SK-N-SH (cell line): ENCODE results near the gene AIF1. TPM values are rescaled to one million over a fixed set of nuclear protein-coding genes. Genes with fewer than 3 reads are reported as not detected.

Experiments
- CTCF ChIA-PET: fragments of 300-600, 350-600 bp; formaldehyde crosslinking; extraction: SDS; loops from one replicate; lab custom pipeline; 2021; lab: Yijun Ruan, JAX
- POLR2A ChIA-PET: fragments of 350-600 bp; sonication (Branson Sonifier 250); formaldehyde crosslinking; extraction: SDS; loops from one replicate; lab custom pipeline; 2020; ENCODE audit warnings: antibody characterized with exemption, inconsistent platforms; lab: Yijun Ruan, JAX
- DNase-seq: peaks from one replicate; pipeline ENCODE4 v3.0.0; 2012
- H2AFZ ChIP-seq: fragments of 200-600 bp; sonication (generic); 2 replicates; pipeline ENCODE4 v1.8.1; 2016; ENCODE audit warnings: antibody characterized with exemption, mild to moderate bottlenecking, low read depth
- H3F3A ChIP-seq: fragments of 200-600 bp; sonication (generic); replicated peaks from 2 replicates; pipeline ENCODE3; 2016; ENCODE audit warnings: antibody characterized with exemption, mild to moderate bottlenecking; ENCODE audit not compliant: insufficient read depth
- H3K27ac ChIP-seq, 2 experiments: fragments of 200-500 bp in 1 of 2; fragments of 200-600 bp in 1 of 2; sonication (Bioruptor generic) in 1 of 2; sonication (generic), shearing (Covaris generic) in 1 of 2; 2 replicates each; pipeline versions ENCODE4 v1.5.1 to v1.6.1; 2014 to 2016; ENCODE audit warnings: low read depth in 2 of 2, inconsistent platforms in 1 of 2, low read length in 1 of 2, mild to moderate bottlenecking in 1 of 2, mixed read lengths in 1 of 2
- H3K27me3 ChIP-seq: fragments of 200-600 bp; sonication (generic), shearing (Covaris generic); 2 replicates; pipeline ENCODE4 v1.6.1; 2016; ENCODE audit warnings: mixed run types; ENCODE audit not compliant: insufficient read depth
- H3K36me3 ChIP-seq, 2 experiments: fragments of 200-500 bp in 1 of 2; fragments of 200-600 bp in 1 of 2; sonication (Bioruptor generic) in 1 of 2; sonication (generic) in 1 of 2; replicated peaks in 1 of 2; 2 replicates each; pipeline versions ENCODE3 to v1.5.1; 2014 to 2016; ENCODE audit warnings: low read length in 1 of 2, mild to moderate bottlenecking in 1 of 2; ENCODE audit not compliant: insufficient read depth in 2 of 2, control insufficient read depth in 1 of 2
- H3K4me1 ChIP-seq, 2 experiments: fragments of 200-500 bp in 1 of 2; fragments of 200-600 bp in 1 of 2; sonication (Bioruptor generic) in 1 of 2; sonication (generic), shearing (Covaris generic) in 1 of 2; 2 replicates each; pipeline versions ENCODE4 v1.5.1 to v1.6.1; 2014 to 2016; ENCODE audit warnings: low read depth in 1 of 2, low read length in 1 of 2, mixed run types in 1 of 2; ENCODE audit not compliant: insufficient read depth in 2 of 2, control insufficient read depth in 1 of 2
- H3K4me2 ChIP-seq: fragments of 200-600 bp; sonication (generic), shearing (Covaris generic); 2 replicates; pipeline ENCODE4 v1.6.1; 2017; ENCODE audit warnings: mixed run types
- H3K4me3 ChIP-seq, 2 experiments: fragments of 200-500 bp in 1 of 2; fragments of 200-600 bp in 1 of 2; sonication (Bioruptor generic) in 1 of 2; sonication (generic), shearing (Covaris generic) in 1 of 2; 2 replicates each; pipeline versions ENCODE4 v1.5.1 to v1.8.1; 2014 to 2016; ENCODE audit warnings: low read depth in 2 of 2, inconsistent platforms in 1 of 2, low read length in 1 of 2, mild to moderate bottlenecking in 1 of 2, mixed read lengths in 1 of 2, moderate library complexity in 1 of 2
- H3K79me2 ChIP-seq: fragments of 200-600 bp; sonication (generic); 2 replicates; pipeline ENCODE4 v1.8.1; 2017; ENCODE audit warnings: mild to moderate bottlenecking; ENCODE audit not compliant: insufficient read depth
- H3K9ac ChIP-seq: fragments of 200-600 bp; sonication (generic); 2 replicates; pipeline ENCODE4 v1.6.1; 2017; ENCODE audit warnings: mixed run types
- H3K9me2 ChIP-seq: fragments of 200-600 bp; sonication (generic); 2 replicates; pipeline ENCODE4 v1.6.1; 2017; ENCODE audit warnings: mixed run types
- H3K9me3 ChIP-seq: fragments of 200-600 bp; sonication (generic); 2 replicates; pipeline ENCODE4 v1.6.1; 2017; ENCODE audit warnings: mixed run types, mild to moderate bottlenecking, moderate library complexity
- H4K20me1 ChIP-seq: fragments of 200-600 bp; sonication (generic); 2 replicates; pipeline ENCODE4 v1.6.1; 2017; ENCODE audit warnings: mild to moderate bottlenecking, mixed run types; ENCODE audit not compliant: insufficient read depth
- FOSL2 ChIP-seq: IDR thresholded peaks from 2 replicates; pipeline ENCODE4 v1.4.0; 2012; ENCODE audit warnings: low read depth, mild to moderate bottlenecking, moderate library complexity, borderline replicate concordance
- FOXJ3 ChIP-seq: sonication (generic); formaldehyde crosslinking; IDR thresholded peaks from 2 replicates; pipeline ENCODE4 v1.5.1; 2020; ENCODE audit warnings: mild to moderate bottlenecking, missing genetic modification reagents
- GABPA ChIP-seq: IDR thresholded peaks from 2 replicates; pipeline ENCODE4 v1.4.0; 2012; ENCODE audit warnings: low read depth, mild to moderate bottlenecking
- JUND ChIP-seq: IDR thresholded peaks from 2 replicates; pipeline ENCODE4 v1.4.0; 2012
- MXI1 ChIP-seq: IDR thresholded peaks from 2 replicates; pipeline ENCODE4 v1.6.1; 2012; ENCODE audit warnings: mild to moderate bottlenecking, low read depth, low read length, improper control_type of control experiment
- NFIC ChIP-seq: IDR thresholded peaks from 2 replicates; pipeline ENCODE4 v1.4.0; 2012; ENCODE audit warnings: borderline replicate concordance
- NRF1 ChIP-seq: IDR thresholded peaks from 2 replicates; pipeline ENCODE4 v1.6.1; 2012; ENCODE audit warnings: low read depth, mild to moderate bottlenecking, low read length
- RAD21 ChIP-seq: IDR thresholded peaks from 2 replicates; pipeline ENCODE4 v1.6.1; 2012; ENCODE audit warnings: mild to moderate bottlenecking, low read length
- RFX5 ChIP-seq: IDR thresholded peaks from 2 replicates; pipeline ENCODE4 v1.6.1; 2012; ENCODE audit warnings: mild to moderate bottlenecking, improper control_type of control experiment, low read length
- SIN3A ChIP-seq: IDR thresholded peaks from 2 replicates; pipeline ENCODE4 v1.6.1; 2012; ENCODE audit warnings: low read depth, mild to moderate bottlenecking, low read length, moderate library complexity, borderline replicate concordance
- SMC3 ChIP-seq: IDR thresholded peaks from 2 replicates; pipeline ENCODE4 v1.6.1; 2012; ENCODE audit warnings: low read depth, low read length, improper control_type of control experiment
- TAF1 ChIP-seq: IDR thresholded peaks from 2 replicates; pipeline ENCODE4 v1.6.1; 2012; ENCODE audit warnings: low read depth, mild to moderate bottlenecking, low read length, moderate library complexity, borderline replicate concordance
- TCF12 ChIP-seq: IDR thresholded peaks from 2 replicates; pipeline ENCODE4 v1.4.0; 2012
- YY1 ChIP-seq: IDR thresholded peaks from 2 replicates; pipeline ENCODE4 v1.4.0; 2012; ENCODE audit warnings: low read depth, mild to moderate bottlenecking
- WGBS: methylation state at CpG from one replicate; pipeline ENCODE4 v1.1.6; 2017; ENCODE audit warnings: low lambda C conversion rate; 5-methylcytosine and 5-hydroxymethylcytosine counted together
- polyA plus RNA-seq, 3 experiments: library from polyadenylated mRNA; depleted of rRNA; stranded (reverse); fragments of >200 nt; gene quantifications; 2 replicates each; pipeline ENCODE4 v1.2.3, GENCODE V29; 2012
- TF ChIP-seq, protein P1 (sequence below): fragments of 150-350 bp; IDR thresholded peaks from 2 replicates; pipeline ENCODE4 v1.6.1; 2016; ENCODE audit warnings: mild to moderate bottlenecking, low read depth, low read length
- TF ChIP-seq, protein P2 (sequence below): IDR thresholded peaks from 2 replicates; pipeline ENCODE4; 2012
- TF ChIP-seq, protein P3 (sequence below): IDR thresholded peaks from 2 replicates; pipeline ENCODE4 v1.4.0; 2012; ENCODE audit warnings: low read depth
- TF ChIP-seq, protein P4 (sequence below): IDR thresholded peaks from 2 replicates; pipeline ENCODE4 v1.4.0; 2012; ENCODE audit warnings: low read depth, borderline replicate concordance
- TF ChIP-seq, protein P5 (sequence below): IDR thresholded peaks from 2 replicates; pipeline ENCODE4 v1.6.1; 2012; ENCODE audit warnings: mild to moderate bottlenecking, low read depth, low read length, moderate library complexity

The AIF1 gene
- polyA plus RNA-seq, 1 of the 3 experiments (the other 2 are of a cell fraction): not detected

DNA sequence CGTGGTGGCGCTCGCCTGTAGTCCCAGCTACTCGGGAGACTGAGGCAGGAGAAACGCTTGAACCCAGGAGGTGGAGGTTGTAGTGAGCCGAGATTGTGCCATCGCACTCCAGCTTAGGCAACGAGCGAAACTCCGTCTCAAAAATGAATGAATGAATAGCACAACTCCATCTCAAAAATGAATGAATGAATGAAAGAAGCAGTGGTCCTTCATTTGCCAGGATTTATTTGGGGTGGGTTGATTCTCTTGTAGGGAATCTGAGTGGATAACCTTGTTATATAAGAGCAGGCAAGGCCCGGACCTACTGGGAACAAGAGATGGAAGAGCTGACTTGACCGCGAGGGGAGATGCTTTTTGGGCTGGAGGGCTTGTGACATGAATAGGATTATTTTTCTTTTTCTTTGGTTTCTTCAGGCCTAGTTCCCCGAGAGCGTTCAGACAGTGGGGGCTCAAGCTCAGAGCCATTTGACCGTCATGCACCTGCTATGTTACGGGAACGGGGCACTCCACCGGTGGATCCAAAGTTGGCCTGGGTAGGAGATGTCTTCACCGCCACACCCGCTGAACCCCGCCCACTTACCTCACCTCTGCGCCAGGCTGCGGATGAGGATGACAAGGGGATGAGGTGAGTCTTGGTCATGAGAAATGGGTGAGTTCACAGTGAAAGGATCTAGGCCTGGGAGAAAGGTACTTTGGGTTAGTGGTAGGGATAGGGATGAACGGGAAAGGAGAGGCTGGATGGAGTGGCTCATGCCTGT is 15.3 kb downstream of the AIF1 start:
- WGBS: 96% methylated on average over 23 of the region's 25 CpGs
- H3F3A ChIP-seq: peaks cover 20% of the 10 kb centered on the region
- no peak overlapping the region for H3K27ac ChIP-seq
- H3K4me2 ChIP-seq: no peak overlapping the region
- H2AFZ ChIP-seq: no peak overlapping the region
- ChIA-PET POLR2A (interaction anchor here (1.5 kb wide), 1 partner anchor 10 kb away, joined by 3 read pairs; the partner anchor contains the start of gene PRRC2A), CTCF (interaction anchor here (1.0 to 1.4 kb wide), 2 partner anchors 19 to 84 kb away, joined by 3 to 4 read pairs; partner anchors contain the start of gene ATP6V1G2)
- H3K36me3 ChIP-seq: peaks cover 74 to 98% of the 10 kb centered on the region in 2 experiments
- DNase-seq: peak; percentile 16
- H3K9me3 ChIP-seq: no peaks in the 10 kb centered on the region
- H3K4me1 ChIP-seq: no peaks in the 10 kb centered on the region; a peak in 1 of 4 replicates
- no peaks in the 10 kb centered on the region for H3K27me3 ChIP-seq
- no peak overlapping the region for H3K4me3 ChIP-seq
- peaks cover 19% of the 10 kb centered on the region; the same call in 1 of the 2 replicates for H4K20me1 ChIP-seq
- H3K9ac ChIP-seq: no peak overlapping the region
- H3K9me2 ChIP-seq: no peaks in the 10 kb centered on the region
- TF ChIP-seq GABPA (no peak), FOXJ3 (CRISPR knock-in tag) (no peak), NRF1 (no peak), MXI1 (no peak)
- TF ChIP-seq, protein P1, sequence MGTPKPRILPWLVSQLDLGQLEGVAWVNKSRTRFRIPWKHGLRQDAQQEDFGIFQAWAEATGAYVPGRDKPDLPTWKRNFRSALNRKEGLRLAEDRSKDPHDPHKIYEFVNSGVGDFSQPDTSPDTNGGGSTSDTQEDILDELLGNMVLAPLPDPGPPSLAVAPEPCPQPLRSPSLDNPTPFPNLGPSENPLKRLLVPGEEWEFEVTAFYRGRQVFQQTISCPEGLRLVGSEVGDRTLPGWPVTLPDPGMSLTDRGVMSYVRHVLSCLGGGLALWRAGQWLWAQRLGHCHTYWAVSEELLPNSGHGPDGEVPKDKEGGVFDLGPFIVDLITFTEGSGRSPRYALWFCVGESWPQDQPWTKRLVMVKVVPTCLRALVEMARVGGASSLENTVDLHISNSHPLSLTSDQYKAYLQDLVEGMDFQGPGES: no peak
- TF ChIP-seq, protein P2, sequence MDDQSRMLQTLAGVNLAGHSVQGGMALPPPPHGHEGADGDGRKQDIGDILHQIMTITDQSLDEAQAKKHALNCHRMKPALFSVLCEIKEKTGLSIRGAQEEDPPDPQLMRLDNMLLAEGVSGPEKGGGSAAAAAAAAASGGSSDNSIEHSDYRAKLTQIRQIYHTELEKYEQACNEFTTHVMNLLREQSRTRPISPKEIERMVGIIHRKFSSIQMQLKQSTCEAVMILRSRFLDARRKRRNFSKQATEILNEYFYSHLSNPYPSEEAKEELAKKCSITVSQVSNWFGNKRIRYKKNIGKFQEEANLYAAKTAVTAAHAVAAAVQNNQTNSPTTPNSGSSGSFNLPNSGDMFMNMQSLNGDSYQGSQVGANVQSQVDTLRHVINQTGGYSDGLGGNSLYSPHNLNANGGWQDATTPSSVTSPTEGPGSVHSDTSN: no peak
- H3K79me2 ChIP-seq: peaks cover 36% of the 10 kb centered on the region

DNA sequence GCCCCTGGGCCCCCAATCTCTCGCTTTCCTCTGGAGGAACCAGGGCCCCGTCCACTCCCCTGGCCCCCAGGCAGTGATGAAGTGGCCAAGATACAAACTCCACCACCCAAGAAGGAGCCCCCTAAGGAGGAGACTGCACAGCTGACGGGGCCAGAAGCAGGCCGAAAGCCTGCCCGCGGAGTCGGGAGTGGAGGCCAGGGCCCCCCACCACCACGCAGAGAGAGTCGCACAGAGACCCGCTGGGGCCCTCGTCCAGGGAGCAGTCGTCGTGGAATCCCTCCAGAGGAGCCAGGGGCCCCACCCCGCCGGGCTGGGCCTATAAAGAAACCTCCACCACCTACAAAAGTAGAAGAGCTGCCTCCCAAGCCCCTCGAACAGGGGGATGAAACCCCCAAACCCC is 16.2 kb downstream of the AIF1 start:
- Histone ChIP-seq H3F3A (peaks cover 27% of the 10 kb centered on the region), H3K4me2 (no peak overlapping the region), H3K9me2 (no peaks in the 10 kb centered on the region), H2AFZ (no peak overlapping the region), H3K27me3 (no peaks in the 10 kb centered on the region), H3K4me1 (no peaks in the 10 kb centered on the region; a peak in 1 of 4 replicates), H4K20me1 (peaks cover 19% of the 10 kb centered on the region; the same call in 1 of the 2 replicates), H3K4me3 (no peak overlapping the region), H3K9me3 (no peaks in the 10 kb centered on the region), H3K27ac (no peak overlapping the region), H3K36me3 (peaks cover 65 to 98% of the 10 kb centered on the region in 2 experiments), H3K9ac (no peak overlapping the region), H3K79me2 (peaks cover 27% of the 10 kb centered on the region; the same call in 1 of the 2 replicates)
- WGBS: 96% methylated on average over 15 of the region's 16 CpGs
- TF ChIP-seq FOSL2: no peak
- no peak for TF ChIP-seq TAF1
- TF ChIP-seq NFIC: no peak
- TF ChIP-seq TCF12: no peak
- TF ChIP-seq SIN3A: no peak
- TF ChIP-seq, protein P3, sequence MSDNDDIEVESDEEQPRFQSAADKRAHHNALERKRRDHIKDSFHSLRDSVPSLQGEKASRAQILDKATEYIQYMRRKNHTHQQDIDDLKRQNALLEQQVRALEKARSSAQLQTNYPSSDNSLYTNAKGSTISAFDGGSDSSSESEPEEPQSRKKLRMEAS: no peak
- no peak for TF ChIP-seq FOXJ3 (CRISPR knock-in tag)
- no peak for TF ChIP-seq RFX5
- TF ChIP-seq, protein P4, sequence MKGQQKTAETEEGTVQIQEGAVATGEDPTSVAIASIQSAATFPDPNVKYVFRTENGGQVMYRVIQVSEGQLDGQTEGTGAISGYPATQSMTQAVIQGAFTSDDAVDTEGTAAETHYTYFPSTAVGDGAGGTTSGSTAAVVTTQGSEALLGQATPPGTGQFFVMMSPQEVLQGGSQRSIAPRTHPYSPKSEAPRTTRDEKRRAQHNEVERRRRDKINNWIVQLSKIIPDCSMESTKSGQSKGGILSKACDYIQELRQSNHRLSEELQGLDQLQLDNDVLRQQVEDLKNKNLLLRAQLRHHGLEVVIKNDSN: no peak
- no peak for TF ChIP-seq YY1
- TF ChIP-seq JUND: no peak
- no peak for TF ChIP-seq RAD21
- TF ChIP-seq SMC3: no peak
- TF ChIP-seq, protein P5, sequence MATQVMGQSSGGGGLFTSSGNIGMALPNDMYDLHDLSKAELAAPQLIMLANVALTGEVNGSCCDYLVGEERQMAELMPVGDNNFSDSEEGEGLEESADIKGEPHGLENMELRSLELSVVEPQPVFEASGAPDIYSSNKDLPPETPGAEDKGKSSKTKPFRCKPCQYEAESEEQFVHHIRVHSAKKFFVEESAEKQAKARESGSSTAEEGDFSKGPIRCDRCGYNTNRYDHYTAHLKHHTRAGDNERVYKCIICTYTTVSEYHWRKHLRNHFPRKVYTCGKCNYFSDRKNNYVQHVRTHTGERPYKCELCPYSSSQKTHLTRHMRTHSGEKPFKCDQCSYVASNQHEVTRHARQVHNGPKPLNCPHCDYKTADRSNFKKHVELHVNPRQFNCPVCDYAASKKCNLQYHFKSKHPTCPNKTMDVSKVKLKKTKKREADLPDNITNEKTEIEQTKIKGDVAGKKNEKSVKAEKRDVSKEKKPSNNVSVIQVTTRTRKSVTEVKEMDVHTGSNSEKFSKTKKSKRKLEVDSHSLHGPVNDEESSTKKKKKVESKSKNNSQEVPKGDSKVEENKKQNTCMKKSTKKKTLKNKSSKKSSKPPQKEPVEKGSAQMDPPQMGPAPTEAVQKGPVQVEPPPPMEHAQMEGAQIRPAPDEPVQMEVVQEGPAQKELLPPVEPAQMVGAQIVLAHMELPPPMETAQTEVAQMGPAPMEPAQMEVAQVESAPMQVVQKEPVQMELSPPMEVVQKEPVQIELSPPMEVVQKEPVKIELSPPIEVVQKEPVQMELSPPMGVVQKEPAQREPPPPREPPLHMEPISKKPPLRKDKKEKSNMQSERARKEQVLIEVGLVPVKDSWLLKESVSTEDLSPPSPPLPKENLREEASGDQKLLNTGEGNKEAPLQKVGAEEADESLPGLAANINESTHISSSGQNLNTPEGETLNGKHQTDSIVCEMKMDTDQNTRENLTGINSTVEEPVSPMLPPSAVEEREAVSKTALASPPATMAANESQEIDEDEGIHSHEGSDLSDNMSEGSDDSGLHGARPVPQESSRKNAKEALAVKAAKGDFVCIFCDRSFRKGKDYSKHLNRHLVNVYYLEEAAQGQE: no peak
- no peak for TF ChIP-seq NRF1
- peak; percentile 34 for DNase-seq
- ChIA-PET CTCF (interaction anchor here (1.0 kb wide), 1 partner anchor 10 kb away, joined by 4 read pairs; no protein-coding TSS in a partner anchor), POLR2A (no interaction called here)
